ENCODE results near the gene SLC25A52.
"Not testable (repeated sequence)": the region's sequence is repeated elsewhere in the genome, so short reads cannot be mapped to it uniquely, and the experiment has no call there.

SLC25A52 gene

GRCh38 chr18:31772699-31773098 is 12.0 kb upstream of the SLC25A52 start:
- no peaks in the 10 kb centered on the region for H3K9me3 ChIP-seq (ENCODE audit: control insufficient read depth, low read length)
- H3K27ac ChIP-seq: no peak overlapping the region
- no peak overlapping the region for H2AFZ ChIP-seq
- no peaks in the 10 kb centered on the region for H3K36me3 ChIP-seq (ENCODE audit: control insufficient read depth, insufficient read depth, low read length)
- H3K4me2 ChIP-seq (ENCODE audit: low read length): no peak overlapping the region
- no peaks in the 10 kb centered on the region for H3K27me3 ChIP-seq (ENCODE audit: control insufficient read depth, insufficient read depth, low read length)
- no peak for TF ChIP-seq CTCF (IDR thresholded peaks at IDR 0.05)
- H3K9ac ChIP-seq: no peak overlapping the region
- no peaks in the 10 kb centered on the region for H3K4me1 ChIP-seq
- H3K79me2 ChIP-seq: no peaks in the 10 kb centered on the region
- no peak overlapping the region for H3K4me3 ChIP-seq (ENCODE audit: low read depth, low read length)

GRCh38 chr18:31750273-31750672 is 10.4 kb downstream of the SLC25A52 start:
- H3K9ac ChIP-seq: no peak overlapping the region
- H3K9me3 ChIP-seq (ENCODE audit: control insufficient read depth, low read length): no peaks in the 10 kb centered on the region
- H3K27me3 ChIP-seq (ENCODE audit: control insufficient read depth, insufficient read depth, low read length): no peaks in the 10 kb centered on the region
- H3K4me3 ChIP-seq (ENCODE audit: low read depth, low read length): no peak overlapping the region
- TF ChIP-seq CTCF (IDR thresholded peaks at IDR 0.05): no peak
- H3K27ac ChIP-seq: no peak overlapping the region
- no peak overlapping the region for H3K4me2 ChIP-seq (ENCODE audit: low read length)
- no peaks in the 10 kb centered on the region for H3K4me1 ChIP-seq
- no peaks in the 10 kb centered on the region for H3K79me2 ChIP-seq
- H2AFZ ChIP-seq: no peak overlapping the region
- H3K36me3 ChIP-seq (ENCODE audit: control insufficient read depth, insufficient read depth, low read length): no peaks in the 10 kb centered on the region

GRCh38 chr18:31746396-31746795 is 14.3 kb downstream of the SLC25A52 start:
- Histone ChIP-seq H3K27ac (no peak overlapping the region), H3K9ac (no peak overlapping the region), H3K9me3 (ENCODE audit: control insufficient read depth, low read length) (no peaks in the 10 kb centered on the region), H3K4me3 (ENCODE audit: low read depth, low read length) (no peak overlapping the region), H2AFZ (no peak overlapping the region), H3K79me2 (no peaks in the 10 kb centered on the region), H3K36me3 (ENCODE audit: control insufficient read depth, insufficient read depth, low read length) (no peaks in the 10 kb centered on the region), H3K27me3 (ENCODE audit: control insufficient read depth, insufficient read depth, low read length) (no peaks in the 10 kb centered on the region), H3K4me1 (no peaks in the 10 kb centered on the region), H3K4me2 (ENCODE audit: low read length) (no peak overlapping the region)
- no peak for TF ChIP-seq CTCF (IDR thresholded peaks at IDR 0.05)

- H3K79me2 ChIP-seq: no peaks in the 10 kb centered on the region
- no peaks in the 10 kb centered on the region for H3K4me1 ChIP-seq
- TF ChIP-seq CTCF (IDR thresholded peaks at IDR 0.05): no peak
- no peaks in the 10 kb centered on the region for H3K9me3 ChIP-seq (ENCODE audit: control insufficient read depth, low read length)
- H3K4me2 ChIP-seq (ENCODE audit: low read length): no peak overlapping the region
- no peak overlapping the region for H3K9ac ChIP-seq
- H3K4me3 ChIP-seq (ENCODE audit: low read depth, low read length): no peak overlapping the region
- no peaks in the 10 kb centered on the region for H3K27me3 ChIP-seq (ENCODE audit: control insufficient read depth, insufficient read depth, low read length)
- no peaks in the 10 kb centered on the region for H3K36me3 ChIP-seq (ENCODE audit: control insufficient read depth, insufficient read depth, low read length)
- H2AFZ ChIP-seq: no peak overlapping the region
- no peak overlapping the region for H3K27ac ChIP-seq
Measured at GRCh38 chr18:31744321-31745067, 16.2 kb downstream of the SLC25A52 start.

- not testable (repeated sequence) for H3K9ac ChIP-seq; H3K27ac ChIP-seq; H3K27me3 ChIP-seq (ENCODE audit: control insufficient read depth, insufficient read depth, low read length)
Measured at GRCh38 chr18:31743600-31743999, 17.1 kb downstream of the SLC25A52 start.

More at GRCh38 chr18:31743600-31743999, 17.1 kb downstream of the SLC25A52 start:
- not testable (repeated sequence) for H2AFZ ChIP-seq; H3K9me3 ChIP-seq (ENCODE audit: control insufficient read depth, low read length); H3K4me2 ChIP-seq (ENCODE audit: low read length); H3K4me3 ChIP-seq (ENCODE audit: low read depth, low read length); H3K79me2 ChIP-seq; H3K36me3 ChIP-seq (ENCODE audit: control insufficient read depth, insufficient read depth, low read length); H3K4me1 ChIP-seq
